SIG-M5 (cell line): Measurements from ENCODE around the gene CBR1.
"Not testable (repeated sequence)": the region's sequence is repeated elsewhere in the genome, so short reads cannot be mapped to it uniquely, and the experiment has no call there.

Experiments
- DNase-seq: peaks from one replicate; lab custom pipeline; 2025; lab: John Stamatoyannopoulos, UW

Gene CBR1

DNA sequence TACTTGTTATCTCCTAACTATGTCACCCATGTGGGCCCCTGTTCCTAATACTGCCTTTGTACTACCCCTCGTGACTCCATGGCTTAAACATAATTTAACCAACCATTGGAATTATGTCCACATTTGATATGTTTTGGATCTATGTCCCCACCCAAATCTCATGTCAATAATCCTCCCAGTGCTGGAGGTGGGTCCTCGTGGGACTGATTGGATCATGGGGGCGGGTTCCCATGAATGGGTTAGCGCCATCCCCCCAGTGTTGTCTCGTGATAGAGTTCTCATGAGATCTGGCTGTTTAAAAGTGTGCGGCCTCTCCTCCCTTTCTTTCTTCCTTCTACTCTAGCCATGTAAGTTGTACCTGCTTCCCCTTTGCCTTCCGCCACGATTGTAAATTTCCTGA is 9.8 kb downstream of the CBR1 start:
- DNase-seq = no peak

DNA sequence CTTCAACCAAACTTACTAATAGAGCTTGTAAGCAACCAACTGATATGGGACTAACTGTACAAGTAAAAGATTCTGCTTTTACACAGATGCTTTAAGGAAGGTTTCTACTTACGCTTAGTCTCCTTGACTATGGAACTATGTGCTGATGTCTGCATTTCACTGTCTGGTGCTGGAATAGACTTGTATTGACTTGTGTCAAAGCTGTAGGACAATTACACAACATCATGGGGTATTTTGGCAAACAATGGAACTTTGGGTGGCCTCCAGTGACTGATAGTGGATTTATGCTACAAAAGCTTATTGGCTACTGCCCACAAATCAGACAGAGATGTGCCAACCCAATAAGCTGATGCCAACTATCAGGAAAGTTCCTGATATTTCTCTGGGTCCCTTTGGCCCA is 10.6 kb downstream of the CBR1 start:
- no peak for DNase-seq

DNA sequence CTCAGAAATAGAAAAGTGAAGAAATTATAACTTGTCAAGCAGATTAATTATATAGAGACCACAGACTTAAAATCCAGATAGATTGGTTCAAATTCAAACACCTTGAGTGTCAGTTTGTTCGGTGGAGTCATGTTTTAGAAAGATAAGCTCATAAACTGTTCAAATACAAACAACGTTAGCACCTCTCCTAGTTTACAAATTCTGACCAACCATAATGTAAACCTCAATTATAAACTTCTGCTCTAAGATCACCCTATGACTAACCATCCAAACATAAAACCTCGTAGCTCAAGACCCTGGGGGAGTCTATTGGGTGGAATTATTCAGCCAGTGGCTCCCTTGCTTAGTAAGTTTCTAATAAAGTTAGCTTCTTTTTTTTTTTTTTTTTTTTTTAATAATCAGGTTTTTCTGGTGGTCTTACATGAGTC is 12.4 kb downstream of the CBR1 start:
- DNase-seq = no peak

DNA sequence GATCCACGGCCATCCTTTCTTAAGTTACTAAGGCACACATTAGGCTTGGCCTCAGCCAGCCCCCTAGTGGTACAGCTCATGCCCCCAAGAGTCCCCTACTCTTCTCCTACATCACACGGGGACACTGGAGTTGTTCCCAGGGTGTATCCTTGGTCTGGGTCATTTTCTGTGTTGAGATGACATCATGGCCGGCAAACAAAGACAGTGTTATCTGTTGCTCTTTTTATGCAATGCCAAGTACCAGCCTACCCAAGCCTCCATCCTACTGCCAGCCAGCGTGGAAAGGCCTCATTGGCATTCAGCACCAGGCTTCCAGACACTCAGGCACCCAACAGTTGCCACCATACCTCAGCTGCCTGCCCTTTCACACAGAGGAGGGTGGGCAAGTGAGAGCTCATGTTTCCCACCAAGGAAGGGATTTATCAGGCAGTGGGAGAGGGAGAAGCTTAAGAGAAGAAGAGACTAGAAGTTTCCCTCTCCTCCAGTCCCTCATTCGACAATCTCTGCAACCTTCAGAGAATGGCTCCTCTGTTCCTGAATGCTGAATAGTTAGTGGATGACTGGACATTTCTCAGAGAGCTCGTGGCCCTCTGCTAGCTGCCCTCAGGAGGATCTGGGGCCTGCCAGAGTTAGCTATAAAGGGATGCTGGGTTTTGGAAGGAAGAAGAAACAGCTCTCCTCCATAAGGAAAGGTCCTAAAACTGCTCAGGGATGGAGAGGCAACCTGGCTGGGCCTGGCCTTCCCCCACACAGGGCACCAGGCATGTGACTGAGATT is 17.7 kb downstream of the CBR1 start:
- DNase-seq = no peak

DNA sequence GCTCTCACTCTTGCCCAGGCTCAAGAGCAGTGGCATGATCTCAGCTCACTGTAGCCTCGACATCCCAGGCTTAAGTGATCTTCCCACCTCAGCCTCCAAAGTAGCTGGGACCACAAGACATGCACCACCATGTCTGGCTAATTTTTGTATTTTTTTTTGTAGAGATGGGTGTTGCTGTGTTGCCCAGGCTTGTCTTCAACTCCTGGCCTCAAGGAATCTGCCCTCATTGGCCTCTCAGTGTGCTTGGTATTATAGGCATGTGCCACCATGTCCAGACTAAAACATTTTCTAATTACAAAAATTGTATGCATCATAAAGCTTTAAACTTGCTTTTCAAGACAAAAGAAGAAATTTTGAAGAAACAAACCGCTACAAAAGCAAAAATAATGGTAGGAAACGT is 20.1 kb downstream of the CBR1 start:
- DNase-seq = no peak

DNA sequence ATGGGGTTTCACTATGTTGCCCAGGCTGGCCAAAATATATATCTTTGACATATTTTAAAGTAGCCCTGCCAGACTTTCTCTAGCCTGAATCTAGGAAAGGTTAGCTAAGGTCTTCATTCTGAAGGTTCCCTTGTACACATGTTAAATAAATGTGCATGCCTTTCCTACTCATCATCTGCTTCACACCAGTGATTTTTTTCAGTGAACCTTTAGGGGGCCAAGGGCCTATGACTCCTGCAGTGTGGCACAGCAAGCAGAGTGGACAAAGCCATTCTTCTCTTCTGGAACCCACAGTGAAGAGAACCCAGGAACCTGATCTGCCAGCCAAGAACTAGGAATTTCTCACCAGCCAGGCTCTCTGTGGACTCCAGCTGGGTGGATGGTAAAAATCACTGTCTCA is 22.9 kb downstream of the CBR1 start:
- DNase-seq = no peak

DNA sequence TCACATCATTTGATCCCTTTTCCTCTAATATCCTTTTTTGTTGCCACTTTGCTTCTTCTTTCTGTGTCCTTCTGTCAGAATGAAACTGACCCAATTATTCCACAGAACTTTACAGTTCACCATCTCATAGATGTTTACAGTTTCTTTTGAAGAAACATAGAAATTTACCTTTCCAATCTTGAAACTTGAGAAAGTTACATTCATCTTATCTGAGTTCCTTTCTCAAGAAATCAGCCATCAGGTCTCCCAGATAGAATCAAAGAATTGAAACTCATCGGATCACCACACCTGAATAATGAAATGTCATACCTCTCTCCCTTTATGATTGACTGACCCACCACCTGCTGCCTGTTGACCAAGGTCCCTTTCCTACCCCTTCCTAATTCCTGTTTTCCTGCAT is 23.7 kb downstream of the CBR1 start:
- no peak for DNase-seq

DNA sequence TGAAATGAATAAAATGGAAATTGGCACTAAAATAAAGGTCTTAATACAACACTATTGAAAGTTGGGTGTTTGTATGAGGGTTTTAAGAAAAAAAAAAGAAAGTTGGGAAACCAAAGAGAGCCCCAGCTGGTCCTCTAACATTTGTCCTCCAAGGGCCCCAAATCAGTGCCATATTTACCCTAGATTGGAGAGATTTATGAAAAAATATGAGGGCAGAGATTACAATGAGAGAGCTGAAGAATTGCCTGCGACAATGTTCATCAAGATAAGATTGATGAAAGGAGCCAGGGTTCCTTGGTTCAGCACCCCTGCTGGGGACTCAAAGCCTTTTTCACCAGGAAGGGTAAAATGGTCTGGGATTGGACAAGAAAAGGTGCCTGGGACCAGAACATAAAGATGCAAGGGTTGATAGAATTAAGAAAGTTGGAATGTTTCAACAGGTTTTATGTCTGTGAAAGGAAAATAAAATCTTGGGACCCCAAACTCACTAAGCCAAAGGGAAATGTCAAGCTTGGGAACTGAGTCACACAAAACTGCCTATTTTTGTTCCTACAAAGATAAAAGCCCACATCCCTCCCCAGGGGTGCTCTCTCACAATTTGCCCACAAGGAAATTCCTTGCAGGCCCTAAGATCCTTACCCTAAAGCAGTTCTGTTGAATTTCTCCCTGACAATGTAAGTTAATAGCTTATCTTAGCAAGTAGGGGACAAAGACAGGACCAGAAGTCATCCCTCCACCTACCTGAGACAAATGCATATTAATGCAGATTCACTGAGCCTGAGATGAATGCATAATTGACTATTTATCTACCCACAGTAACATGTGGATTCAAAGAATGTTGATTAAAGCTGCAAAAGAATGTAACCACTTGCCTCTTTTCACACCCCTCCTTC is 26.8 kb downstream of the CBR1 start:
- no peak for DNase-seq

DNA sequence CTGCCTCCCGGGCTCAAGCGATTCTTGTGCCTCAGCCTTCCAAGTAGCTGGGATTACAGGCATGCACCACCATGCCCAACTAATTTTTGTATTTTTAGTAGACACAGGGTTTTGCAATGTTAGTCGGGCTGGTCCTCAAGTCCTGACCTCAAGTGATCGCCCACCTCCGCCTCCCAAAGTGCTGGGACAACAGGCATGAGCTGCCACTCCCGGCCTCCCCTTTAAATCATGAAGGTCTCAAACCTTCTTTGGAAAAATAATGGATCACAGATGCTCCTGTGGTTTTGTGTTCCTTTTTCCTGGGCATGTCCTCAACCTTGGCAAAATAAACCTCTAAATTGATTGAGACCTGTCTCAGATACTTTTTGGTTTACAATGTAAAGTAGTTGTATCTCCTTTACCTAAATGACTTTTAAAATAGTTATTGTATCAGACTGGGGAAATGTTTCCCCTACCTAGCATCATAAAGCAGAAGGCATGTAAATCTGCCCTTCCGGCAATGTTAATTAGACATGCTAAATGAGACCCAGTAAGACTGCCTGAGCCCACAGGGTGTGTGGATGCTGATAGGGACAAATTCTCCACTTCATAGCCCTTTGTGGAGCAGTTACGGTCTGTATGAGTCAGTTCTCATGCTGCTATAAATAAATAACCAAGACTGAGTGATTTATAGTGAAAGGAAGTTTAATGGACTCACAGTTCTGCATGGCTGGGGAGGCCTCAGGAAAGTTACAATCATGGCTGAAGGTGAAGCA is 27.8 kb downstream of the CBR1 start:
- peak; percentile 38 for DNase-seq

DNA sequence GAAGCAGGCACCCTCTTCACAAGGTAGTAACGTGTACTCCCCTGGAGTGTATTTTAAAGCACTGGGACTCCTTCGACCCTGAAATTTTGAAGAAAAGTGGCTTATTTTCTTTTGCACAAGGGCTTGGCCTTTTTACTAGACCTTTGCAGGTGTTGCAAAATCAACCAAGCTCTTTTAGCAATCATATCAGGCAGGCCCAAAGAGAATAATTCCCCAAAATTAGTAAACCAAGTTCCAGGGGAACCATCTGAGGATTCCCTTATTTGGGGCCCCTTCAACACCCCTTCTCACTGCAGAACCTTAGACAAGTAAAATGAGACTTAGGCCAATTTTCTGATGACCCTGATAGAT is 28.3 kb downstream of the CBR1 start:
- DNase-seq = no peak

DNA sequence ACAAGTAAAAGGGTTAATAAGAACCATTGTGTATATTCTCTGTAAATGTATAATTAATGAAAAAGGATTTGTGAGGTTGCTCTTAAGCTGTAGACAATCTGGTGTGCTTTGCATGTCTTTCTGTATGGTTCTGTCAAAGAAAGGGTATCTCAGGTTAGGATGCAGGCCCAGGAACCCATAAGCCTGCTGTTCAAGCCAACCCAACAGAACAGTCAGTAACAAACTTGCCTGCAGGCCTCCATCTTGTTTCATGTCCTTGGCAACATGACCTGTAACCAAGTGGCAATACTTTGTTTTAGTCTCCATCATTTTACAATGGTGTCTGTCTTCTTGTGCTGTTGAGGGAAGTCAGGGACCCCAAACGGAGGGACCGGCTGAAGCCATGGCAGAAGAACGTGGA is 29.2 kb downstream of the CBR1 start:
- no peak for DNase-seq

DNA sequence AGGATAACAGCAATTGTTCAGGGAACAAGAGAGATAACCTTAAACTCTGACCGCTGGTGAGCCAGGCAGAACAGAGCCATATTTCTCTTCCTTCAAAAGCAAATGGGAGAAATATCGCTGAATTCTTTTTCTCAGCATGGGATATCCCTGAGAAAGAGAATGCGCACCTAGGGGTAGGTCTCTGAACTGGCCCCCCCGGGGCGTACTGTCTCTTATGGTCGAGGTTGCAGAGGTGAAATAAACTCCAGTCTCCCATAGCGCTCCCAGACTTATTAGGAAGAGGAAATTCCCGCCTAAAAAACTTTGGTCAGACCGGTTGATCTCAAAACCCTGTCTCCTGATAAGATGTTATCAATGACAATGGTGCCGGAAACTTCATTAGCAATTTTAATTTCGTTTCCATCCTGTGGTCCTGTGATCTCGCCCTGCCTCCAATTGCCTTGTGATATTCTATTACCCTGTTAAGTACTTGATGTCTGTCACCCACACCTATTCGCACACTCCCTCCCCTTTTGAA is 29.9 kb downstream of the CBR1 start:
- not testable (repeated sequence) for DNase-seq

DNA sequence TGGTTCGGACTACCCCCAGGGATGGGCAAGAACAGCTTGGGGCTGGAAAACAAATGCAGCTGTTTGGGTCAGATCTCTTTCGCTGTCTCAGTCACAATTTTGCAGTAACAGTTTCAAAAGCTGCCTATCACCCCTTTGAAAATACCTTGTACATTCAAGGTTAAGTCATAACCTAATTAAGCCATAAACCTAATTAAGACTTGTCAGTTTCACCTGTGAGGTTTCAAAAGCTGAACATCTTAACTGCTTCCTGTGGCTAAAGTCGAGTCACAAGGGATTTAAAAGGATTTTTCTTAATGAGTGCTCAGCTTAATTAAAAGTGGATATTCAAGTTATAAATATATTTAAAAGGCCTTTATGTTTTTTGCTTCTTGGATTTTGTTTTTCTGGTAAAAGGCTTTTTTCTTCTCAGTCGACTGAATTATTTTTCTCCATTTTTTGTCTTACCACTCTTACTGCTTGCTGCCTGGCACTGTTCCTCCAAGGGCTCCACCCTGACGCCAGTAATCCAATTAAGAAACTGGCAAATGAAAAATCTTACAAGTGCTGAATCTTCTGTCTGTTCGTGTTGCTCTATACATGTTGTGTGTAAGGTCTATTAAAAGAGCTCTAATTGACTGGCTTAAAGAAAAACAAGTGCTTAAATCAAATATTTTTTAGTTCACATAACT is 31.3 kb downstream of the CBR1 start:
- no peak for DNase-seq

DNA sequence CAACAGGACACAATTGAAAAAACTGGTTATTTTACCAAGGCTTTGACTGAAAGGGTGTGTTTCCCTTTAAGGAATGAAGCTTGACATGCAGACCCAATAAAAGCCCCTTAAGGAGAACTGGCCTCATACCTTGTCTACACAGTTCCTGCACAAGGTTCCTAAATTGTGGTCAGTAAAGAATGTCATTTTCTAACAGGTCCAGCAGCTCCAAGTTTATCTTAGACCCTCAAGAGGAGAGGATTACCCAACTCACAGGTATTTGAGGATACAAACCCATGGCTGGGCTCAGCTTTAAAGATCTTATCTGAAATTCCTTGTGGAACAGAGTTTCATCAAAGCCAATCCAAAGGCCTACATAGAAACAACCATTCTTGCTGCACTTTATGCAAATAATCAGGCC is 33.6 kb downstream of the CBR1 start:
- DNase-seq = no peak

DNA sequence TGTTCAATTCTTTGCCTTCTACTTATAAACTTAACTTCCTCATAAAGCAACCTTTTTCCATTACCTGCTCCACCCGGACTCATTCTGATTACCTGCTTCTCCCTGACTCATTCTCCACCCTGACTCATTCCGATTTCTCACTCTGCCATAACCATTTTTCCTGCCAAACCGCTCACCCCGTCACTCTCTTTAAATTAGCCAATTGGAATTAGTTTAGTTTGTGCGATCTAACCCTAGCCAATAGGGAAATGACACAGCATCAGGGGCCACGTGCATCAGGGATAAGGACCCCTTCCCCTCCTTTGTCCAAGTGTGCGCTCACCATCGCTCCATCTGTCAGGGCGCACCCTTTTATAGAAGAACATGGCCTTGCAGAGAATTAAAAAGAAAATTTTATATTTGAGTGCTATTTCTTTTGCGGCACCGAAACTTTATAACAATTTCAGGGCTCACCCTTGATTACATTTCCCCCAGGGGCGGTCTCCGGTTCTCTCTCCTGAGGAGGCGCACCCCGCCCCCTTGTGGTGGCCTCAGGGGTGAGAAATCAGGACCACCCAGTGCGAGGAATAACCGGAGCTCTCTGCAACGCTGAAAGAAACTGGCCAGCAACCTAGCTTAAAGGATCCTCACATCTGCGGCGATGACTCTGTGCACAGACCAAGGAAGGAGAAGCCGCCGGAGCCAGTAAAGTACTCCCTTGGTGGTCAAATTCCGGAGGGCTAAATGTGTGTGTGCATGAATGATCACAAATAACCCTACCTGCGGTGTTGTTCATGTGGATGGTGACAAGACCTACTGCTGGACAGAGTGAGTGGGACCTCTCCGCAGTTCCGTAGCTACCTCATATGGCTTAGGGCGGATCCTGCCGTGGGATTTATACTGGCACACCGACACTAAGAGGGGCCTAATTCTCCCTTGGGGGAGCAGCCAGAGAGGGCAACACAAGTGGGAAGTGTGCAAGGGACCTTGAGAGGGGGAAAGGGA is 34.8 kb downstream of the CBR1 start:
- no peak for DNase-seq

DNA sequence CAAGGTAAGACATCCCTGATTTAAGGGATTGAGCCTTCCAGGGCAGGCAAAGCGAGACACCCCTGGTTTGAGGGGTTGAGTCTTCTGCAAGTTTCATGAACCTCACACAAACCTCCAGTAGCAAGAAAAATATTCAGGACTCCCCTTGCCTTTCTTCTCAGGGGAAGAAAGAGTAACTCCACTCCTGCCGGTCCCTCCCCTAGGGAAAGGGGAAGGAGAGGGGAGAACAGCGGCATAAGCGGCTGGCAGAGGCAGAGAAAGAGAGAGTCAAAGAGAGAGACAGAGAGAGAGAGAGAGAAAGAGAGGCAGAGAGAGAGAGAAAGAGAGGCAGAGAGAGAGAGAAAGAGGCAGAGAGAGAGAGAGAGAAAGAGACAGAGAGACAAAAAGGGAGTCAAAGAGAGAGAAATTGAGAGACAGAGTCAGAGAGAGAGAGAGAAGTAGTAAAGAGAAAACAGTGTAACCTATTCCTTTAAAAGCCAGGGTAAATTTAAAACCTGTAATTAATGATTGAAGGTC is 35.6 kb downstream of the CBR1 start:
- no peak for DNase-seq

DNA sequence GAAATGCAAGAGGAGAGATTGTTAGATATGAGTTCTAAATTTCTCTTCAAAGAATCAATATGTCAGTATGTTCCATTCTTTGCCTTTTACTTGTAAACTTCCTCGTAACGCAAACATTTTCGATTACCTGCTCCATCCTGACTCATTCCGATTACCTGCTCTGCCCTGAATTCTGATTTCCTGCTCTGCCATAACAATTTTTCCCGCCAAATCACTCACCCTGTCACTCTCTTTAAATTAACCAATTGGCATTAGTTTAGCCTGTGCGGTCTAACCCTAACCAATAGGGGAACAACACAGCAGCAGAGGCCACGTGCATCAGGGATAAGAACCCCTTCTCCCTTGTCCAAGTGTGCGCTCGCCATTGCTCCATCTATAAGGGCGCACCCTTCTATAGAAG is 40.0 kb downstream of the CBR1 start:
- DNase-seq = no peak

DNA sequence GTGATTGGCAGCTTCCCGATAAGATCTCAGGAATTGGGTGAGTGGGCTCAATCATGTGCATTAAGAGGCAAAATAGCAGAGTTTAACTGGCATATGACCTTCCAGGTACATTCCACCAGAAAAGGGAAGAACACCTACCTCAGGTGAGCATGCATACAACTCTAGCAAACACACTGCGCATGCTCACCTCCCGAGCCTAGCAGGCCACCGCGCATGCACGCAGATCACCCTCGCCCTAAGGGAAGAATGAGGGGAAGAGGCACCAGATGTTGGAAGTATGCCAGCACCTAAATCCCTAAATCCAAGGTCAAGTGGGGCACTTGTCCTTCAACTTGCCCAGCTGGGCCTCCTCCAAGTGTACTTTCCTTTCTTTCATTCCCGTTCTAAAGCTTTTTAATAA is 41.4 kb downstream of the CBR1 start:
- DNase-seq = no peak

DNA sequence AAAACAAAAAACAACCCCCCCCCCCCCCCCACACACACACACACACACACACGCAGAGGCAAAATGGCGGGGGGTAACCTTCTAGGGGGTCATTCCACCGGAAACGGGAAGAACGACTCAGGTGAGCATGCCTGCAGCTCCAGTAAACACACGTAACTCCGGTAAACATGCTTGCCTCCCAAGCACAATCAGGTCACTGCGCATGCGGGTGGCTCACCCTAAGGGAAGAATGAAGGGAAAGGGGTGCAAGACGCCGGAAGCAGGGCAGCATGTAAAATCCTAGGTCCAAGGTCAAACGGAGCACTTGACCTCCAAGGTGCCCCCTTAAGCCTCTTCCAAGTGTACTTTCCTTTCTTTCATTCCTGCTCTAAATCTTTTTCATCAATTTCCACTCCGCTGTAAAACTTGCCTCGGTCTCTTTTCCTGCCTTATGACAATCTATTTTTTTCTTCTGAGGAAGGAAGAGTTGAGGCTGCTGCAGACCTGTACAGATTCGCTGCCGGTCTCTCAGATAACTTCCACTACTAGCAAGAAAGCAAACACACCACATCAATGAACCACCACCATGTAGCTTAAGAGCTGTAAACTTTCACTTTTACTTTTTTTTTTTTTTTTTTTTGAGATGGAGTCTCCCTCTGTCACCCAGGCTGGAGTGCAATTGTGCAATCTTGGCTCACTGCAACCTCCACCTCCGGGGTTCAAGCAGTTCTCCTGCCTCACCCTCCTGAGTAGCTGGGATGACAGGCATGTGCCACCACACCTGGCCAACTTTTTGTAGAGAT is 44.0 kb downstream of the CBR1 start:
- DNase-seq = no peak
